GM23338 (cell line): ENCODE results near the gene ERC2.

Experiments
- CREB1 ChIP-seq: fragments of 250-450 bp; sonication (Bioruptor Pico); IDR thresholded peaks from 2 replicates; pipeline ENCODE4 v1.5.0; 2020; ENCODE audit warnings: low read depth, mild to moderate bottlenecking, moderate library complexity
- EZH2 ChIP-seq: fragments of 200-600 bp; sonication (generic); IDR thresholded peaks from one replicate; pipeline ENCODE4 v1.8.0; 2017; ENCODE audit warnings: antibody characterized with exemption, mild to moderate bottlenecking, low read depth; ENCODE audit not compliant: unreplicated experiment
- EZH2phosphoT487 ChIP-seq: fragments of 200-600 bp; sonication (generic); IDR thresholded peaks from one replicate; pipeline ENCODE4 v1.8.1; 2018; ENCODE audit warnings: antibody characterized with exemption; ENCODE audit not compliant: unreplicated experiment
- JUNB ChIP-seq: IDR thresholded peaks from one replicate; pipeline ENCODE4 v1.6.1; 2016; ENCODE audit warnings: antibody characterized with exemption; ENCODE audit not compliant: unreplicated experiment
- NANOG ChIP-seq: IDR thresholded peaks from 2 replicates; pipeline ENCODE4 v1.6.1; 2016; ENCODE audit warnings: antibody characterized with exemption, borderline replicate concordance
- POLR2AphosphoS5 ChIP-seq: IDR thresholded peaks from 2 replicates; pipeline ENCODE4 v1.6.1; 2016; ENCODE audit warnings: antibody characterized with exemption, low read depth
- REST ChIP-seq: IDR thresholded peaks from one replicate; pipeline ENCODE4 v1.6.1; 2018; ENCODE audit warnings: antibody characterized with exemption; ENCODE audit not compliant: unreplicated experiment
- STAT1 ChIP-seq: IDR thresholded peaks from one replicate; pipeline ENCODE4 v1.6.1; 2016; ENCODE audit warnings: antibody characterized with exemption; ENCODE audit not compliant: unreplicated experiment
- ZNF462 ChIP-seq: fragments of 250-450 bp; sonication (Bioruptor Pico); IDR thresholded peaks from 2 replicates; pipeline ENCODE4 v1.5.0; 2020; ENCODE audit warnings: mild to moderate bottlenecking, moderate library complexity
- TF ChIP-seq, protein P1 (sequence below), 2 experiments: fragments of 200-600 bp in 1 of 2; sonication (generic) in 1 of 2; conservative IDR thresholded peaks; 2 replicates each; pipeline versions ENCODE4 v1.5.1 to v1.6.1; 2016 to 2017; ENCODE audit warnings: antibody characterized with exemption in 2 of 2, low read depth in 2 of 2, mild to moderate bottlenecking in 2 of 2, moderate library complexity in 1 of 2
- TF ChIP-seq, protein P2 (sequence below): IDR thresholded peaks from 2 replicates; pipeline ENCODE4 v1.6.1; 2016; ENCODE audit warnings: antibody characterized with exemption

GRCh38 chr3:56424336-56424735 is 43.9 kb downstream of the ERC2 start:
- TF ChIP-seq, protein P1, sequence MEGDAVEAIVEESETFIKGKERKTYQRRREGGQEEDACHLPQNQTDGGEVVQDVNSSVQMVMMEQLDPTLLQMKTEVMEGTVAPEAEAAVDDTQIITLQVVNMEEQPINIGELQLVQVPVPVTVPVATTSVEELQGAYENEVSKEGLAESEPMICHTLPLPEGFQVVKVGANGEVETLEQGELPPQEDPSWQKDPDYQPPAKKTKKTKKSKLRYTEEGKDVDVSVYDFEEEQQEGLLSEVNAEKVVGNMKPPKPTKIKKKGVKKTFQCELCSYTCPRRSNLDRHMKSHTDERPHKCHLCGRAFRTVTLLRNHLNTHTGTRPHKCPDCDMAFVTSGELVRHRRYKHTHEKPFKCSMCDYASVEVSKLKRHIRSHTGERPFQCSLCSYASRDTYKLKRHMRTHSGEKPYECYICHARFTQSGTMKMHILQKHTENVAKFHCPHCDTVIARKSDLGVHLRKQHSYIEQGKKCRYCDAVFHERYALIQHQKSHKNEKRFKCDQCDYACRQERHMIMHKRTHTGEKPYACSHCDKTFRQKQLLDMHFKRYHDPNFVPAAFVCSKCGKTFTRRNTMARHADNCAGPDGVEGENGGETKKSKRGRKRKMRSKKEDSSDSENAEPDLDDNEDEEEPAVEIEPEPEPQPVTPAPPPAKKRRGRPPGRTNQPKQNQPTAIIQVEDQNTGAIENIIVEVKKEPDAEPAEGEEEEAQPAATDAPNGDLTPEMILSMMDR (conservative IDR thresholded peaks at IDR 0.05; ENCODE audit: low read depth in 2 of 2), result no peak
- TF ChIP-seq EZH2 (no peak), POLR2AphosphoS5 (no peak), REST (no peak), EZH2phosphoT487 (no peak), STAT1 (no peak), JUNB (no peak), ZNF462 (CRISPR knock-in tag) (no peak), CREB1 (no peak), NANOG (no peak)
- TF ChIP-seq, protein P2, sequence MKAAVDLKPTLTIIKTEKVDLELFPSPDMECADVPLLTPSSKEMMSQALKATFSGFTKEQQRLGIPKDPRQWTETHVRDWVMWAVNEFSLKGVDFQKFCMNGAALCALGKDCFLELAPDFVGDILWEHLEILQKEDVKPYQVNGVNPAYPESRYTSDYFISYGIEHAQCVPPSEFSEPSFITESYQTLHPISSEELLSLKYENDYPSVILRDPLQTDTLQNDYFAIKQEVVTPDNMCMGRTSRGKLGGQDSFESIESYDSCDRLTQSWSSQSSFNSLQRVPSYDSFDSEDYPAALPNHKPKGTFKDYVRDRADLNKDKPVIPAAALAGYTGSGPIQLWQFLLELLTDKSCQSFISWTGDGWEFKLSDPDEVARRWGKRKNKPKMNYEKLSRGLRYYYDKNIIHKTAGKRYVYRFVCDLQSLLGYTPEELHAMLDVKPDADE, result no peak
